Stimulated activated naive CD8-positive, alpha-beta T cell treated with anti-CD3 and anti-CD28 coated beads, Interleukin-15, Interleukin-2, amounts not matched to agents 100 U/mL and 50 U/mL, for 24 hours (primary cell): ENCODE results near the gene LSM11.
A peak's percentile ranks its signal among the peaks of the same experiment; 100 is the strongest.

Experiments
- ATAC-seq: fragments of 150-1000 bp; cut with Tn5 transposase; one replicate; pipeline ENCODE4 v1.10.0; 2021
- DNase-seq: peaks from one replicate; pipeline ENCODE4 v3.0.0; 2021

LSM11 gene

GRCh38 chr5:157732596-157733262 lies 10.8 kb upstream of the LSM11 start:
- no peak for ATAC-seq
- DNase-seq: no peak

- no peak for DNase-seq
Observed at GRCh38 chr5:157734436-157734835, 9.1 kb upstream of the LSM11 start.

DNA sequence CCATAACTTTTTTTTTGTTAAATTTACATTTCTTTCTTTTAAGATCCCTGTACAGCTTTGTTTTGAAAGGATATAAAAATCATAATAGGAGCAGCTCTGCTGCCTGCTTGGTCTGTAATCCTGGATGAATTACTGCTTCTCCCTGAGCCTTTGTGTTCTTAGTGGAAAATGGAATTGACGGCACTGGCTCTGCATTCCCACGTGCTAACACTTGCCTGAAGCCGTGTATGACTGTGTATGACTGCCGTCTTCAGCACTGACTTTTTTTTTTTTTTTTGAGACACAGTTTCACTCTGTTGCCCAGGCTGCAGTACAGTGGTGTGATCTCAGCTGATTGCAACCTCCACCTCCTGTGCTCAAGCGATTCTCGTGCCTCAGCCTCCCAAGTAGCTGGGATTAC lies 7.5 kb upstream of the LSM11 start:
- ATAC-seq: no peak
- DNase-seq: no peak

More at GRCh38 chr5:157734436-157734835, 9.1 kb upstream of the LSM11 start:
- ATAC-seq: no peak

GRCh38 chr5:157739388-157740228 lies 3.9 kb upstream of the LSM11 start:
- no peak for DNase-seq
- ATAC-seq: no peak

- DNase-seq: no peak
- no peak for ATAC-seq
Observed at GRCh38 chr5:157740229-157740610, 3.3 kb upstream of the LSM11 start.

GRCh38 chr5:157741131-157741530 lies 2.4 kb upstream of the LSM11 start:
- ATAC-seq (no peak), DNase-seq (no peak)

DNA sequence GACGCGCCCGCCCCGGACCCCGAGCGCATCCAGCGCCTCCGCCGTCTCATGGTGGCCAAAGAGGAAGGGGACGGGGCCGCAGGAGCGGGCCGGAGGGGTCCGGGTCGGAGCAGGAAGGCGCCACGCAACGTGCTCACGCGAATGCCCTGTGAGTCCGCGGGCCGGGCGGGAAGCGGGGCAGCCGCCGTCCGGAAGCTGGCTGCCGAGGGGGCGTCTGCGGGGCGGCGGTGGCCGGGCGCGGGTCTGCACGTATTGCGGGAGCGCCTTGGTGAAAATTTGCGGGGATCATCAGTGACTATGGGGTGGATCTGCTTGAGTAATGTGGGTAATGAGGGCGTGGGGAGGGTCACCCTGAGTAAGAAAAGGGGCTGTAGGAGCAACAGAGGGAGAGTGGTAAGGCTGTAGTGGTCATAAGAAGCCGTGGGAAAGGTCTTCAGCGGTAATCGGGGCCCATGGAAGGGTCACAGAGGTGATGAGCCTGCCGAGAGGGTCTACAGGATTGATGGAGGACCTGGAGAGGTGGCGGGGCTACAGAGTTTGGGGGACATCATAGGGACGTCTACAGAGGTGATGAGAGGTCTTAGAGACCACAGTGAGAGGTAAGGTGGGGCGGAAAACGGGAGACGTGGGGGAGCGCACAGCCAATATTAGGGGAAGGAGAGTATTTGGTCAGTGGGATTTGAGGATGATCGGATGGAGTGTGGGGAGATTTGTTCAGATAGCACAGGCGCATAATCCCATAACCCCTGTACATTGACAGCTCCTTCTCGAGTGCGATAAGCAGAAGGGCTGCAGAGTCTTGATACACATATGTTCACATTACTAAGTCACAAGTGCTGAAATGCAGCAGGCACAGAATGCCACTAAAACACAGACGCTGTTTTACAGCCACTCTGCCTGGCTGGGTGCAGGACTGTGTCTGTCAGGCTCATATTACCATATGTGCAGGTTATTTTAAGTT lies 819 bp downstream of the LSM11 start:
- peak; percentile 4 for ATAC-seq
- peak; percentile 42 for DNase-seq

GRCh38 chr5:157745041-157745456 lies 1.5 kb downstream of the LSM11 start:
- no peak for DNase-seq

GRCh38 chr5:157747173-157747740 lies 3.7 kb downstream of the LSM11 start:
- no peak for DNase-seq
- no peak for ATAC-seq

More at GRCh38 chr5:157745041-157745456, 1.5 kb downstream of the LSM11 start:
- ATAC-seq: no peak

GRCh38 chr5:157747766-157748700 lies 4.5 kb downstream of the LSM11 start:
- ATAC-seq (no peak), DNase-seq (no peak)

DNA sequence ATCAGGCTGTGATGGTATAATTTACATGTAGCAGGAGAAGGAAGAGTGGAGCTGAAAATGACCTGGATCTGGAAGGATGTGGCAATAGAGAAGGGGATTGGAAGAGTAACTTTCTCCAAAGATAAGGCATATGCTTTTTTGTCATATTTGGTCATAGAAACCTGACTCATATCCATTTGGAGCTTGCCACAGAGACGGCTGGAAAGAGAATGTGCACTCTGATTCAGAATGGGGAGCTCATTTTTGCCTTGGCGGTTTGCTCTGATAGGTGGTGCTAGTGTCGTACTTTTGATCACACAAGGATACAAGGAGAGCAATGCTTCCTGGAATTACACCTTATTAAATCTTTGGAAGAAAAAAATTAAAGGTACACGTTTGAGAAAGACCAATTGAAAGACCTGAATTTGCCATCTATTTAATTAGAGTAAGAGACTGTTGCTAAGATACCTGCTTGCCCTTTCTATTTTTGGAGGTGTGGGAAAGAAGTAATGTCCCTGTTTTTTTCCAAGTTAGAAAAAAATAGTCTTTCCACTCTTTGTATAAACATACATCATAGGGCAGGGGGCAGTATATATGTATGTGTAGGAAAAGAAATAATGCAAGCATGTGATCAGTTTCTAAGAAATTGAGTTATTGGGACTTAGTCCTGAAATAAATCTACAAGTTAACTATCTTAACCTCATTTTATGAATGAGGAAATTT lies 5.4 kb downstream of the LSM11 start:
- no peak for ATAC-seq
- DNase-seq: no peak

DNA sequence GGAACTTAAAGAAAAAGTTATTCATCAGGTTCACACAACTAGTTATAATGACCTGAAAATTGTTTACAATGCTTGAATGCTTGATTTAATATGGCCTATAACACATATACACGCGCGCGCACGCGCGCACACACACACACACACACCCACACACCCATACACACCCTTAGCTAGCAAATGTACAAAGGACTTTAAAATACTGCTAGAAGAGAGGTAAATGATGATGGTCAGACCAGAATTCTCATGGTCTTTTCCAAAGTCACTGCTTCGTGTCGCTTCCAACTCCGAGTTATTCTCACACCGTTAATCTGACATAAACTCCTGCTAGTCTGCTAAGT lies 5.9 kb downstream of the LSM11 start:
- no peak for DNase-seq
- ATAC-seq: no peak

- ATAC-seq: no peak
- no peak for DNase-seq
Observed at GRCh38 chr5:157750320-157750719, 6.8 kb downstream of the LSM11 start.

DNA sequence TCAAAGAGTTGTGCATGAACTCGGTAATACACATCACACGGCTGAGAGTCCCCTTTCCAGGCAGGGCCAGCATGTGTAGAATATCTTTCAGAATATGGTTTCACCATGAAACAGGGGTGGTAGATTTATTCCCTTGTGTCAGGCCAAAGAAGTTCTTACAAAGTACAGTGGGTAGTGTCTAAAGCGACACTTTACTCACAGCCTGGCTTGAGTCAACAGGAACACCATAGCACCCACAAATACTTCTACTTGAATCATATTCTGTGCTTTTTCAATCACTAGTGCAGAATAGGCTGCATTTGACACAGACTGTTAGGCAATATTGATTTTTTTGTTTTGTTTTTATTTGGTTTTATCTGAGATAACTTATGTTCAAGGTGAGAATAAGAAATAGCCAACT lies 12.6 kb downstream of the LSM11 start:
- ATAC-seq (no peak), DNase-seq (no peak)

GRCh38 chr5:157758706-157759105 lies 15.2 kb downstream of the LSM11 start:
- ATAC-seq (no peak), DNase-seq (no peak)

- DNase-seq: no peak
- peak; percentile 77 for ATAC-seq
Observed at GRCh38 chr5:157761690-157762621, 18.4 kb downstream of the LSM11 start.

- ATAC-seq (no peak), DNase-seq (no peak)
Observed at GRCh38 chr5:157764531-157764930, 21.0 kb downstream of the LSM11 start.

DNA sequence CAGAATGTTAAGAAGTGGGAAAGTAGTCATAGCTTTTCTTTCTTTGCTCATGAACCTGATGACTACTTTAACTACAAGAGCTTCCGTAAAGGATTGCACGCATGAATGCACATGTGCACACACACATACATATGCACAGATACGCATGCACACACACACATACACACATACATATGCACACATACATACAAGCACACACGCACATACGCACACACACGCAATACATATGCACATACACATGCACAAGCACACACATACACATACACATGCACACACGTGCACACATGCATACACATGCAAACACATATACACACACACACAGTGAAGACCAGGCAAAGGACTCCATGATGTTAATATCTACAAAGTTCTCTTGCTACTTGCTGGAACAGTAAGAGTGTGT lies 22.9 kb downstream of the LSM11 start:
- DNase-seq: no peak
- no peak for ATAC-seq

GRCh38 chr5:157766902-157767301 lies 23.4 kb downstream of the LSM11 start:
- ATAC-seq (no peak), DNase-seq (no peak)
